RCC 7860 (cell line): ENCODE measurements around the gene USP8.
"Not testable (repeated sequence)": the region's sequence is repeated elsewhere in the genome, so short reads cannot be mapped to it uniquely, and the experiment has no call there.

Source experiments
- DNase-seq: peaks from one replicate; pipeline ENCODE4 v3.0.0-alpha.2; 2015; ENCODE audit warnings: low spot score
- FAIRE-seq: peaks from 2 replicates; lab custom pipeline; 2012; peaks lifted over from hg19 to GRCh38; lab: Jason Lieb, UNC

Gene USP8

GRCh38 chr15:50424066-50424890 lies at the start of gene USP8:
USP8 (plus strand) TSS chr15:50424405; CDS start chr15:50439074, 14,669 bp downstream.
- DNase-seq (peak; percentile 85), FAIRE-seq (peak; percentile 76)

- no peak for FAIRE-seq
- DNase-seq: no peak
Observed at GRCh38 chr15:50377867-50378751, 46.1 kb upstream of the USP8 start.

DNA sequence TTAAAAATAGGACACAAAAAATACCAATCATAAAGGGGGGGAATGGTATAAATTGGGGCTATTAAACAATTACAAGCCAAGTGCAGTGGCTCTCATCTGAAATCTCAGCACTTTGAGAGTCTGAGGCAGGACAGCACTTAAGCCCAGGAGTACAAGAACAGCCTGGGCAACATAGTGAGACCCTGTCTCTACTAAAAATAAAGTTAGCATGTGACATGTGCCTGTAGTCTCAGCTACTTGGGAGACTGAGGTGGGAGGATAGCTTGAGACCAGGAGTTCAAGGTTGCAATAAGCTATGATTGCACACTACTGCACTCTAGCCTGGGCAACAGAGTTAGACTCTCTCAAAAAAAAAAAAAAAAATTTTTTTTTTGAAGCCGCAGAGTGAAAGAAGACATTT lies 45.4 kb upstream of the USP8 start:
- FAIRE-seq: no peak

DNA sequence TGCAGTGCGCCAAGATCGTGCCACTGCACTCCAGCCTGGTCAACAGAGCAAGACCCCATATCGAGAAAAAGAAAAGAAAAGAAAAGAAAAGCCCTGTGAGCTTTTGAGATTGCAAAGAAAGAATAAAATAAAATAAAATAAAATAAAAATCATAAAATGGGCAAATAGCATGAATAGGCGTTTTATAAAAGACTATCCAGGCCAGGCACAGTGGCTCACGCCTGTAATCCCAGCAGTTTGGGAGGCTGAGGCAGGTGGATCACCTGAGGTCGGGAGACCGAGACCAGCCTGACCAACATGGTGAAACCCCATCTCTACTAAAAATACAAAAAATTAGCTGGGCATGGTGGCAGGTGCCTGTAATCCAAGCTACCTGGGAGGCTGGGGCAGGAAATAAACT lies 44.8 kb upstream of the USP8 start:
- FAIRE-seq, DNase-seq: not testable (repeated sequence)

More for the DNA sequence above, 45.4 kb upstream of the USP8 start:
- DNase-seq: no peak

- no peak for DNase-seq
- FAIRE-seq: no peak
Observed at GRCh38 chr15:50380089-50380488, 44.1 kb upstream of the USP8 start.

DNA sequence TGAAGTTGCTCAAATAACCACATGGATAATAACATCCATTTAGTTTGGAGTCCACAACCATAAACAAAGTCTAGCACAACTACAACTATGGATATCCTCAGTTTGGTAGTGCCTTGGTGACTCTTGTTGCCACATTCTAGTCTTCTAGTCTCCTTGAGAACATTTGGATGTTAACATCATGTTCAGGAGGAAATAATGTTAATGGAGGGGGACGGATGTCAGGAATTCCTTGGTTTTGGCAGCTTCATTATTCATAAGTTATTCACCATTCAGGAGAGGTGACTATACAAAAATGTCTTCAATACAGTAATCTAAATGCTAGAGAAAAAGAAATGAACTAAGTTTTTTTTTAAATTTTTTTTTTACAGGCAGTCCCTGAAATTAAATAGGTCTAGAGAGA lies 42.8 kb upstream of the USP8 start:
- DNase-seq: no peak
- no peak for FAIRE-seq

- FAIRE-seq, DNase-seq: not testable (repeated sequence)
Observed at GRCh38 chr15:50382408-50382807, 41.8 kb upstream of the USP8 start.

DNA sequence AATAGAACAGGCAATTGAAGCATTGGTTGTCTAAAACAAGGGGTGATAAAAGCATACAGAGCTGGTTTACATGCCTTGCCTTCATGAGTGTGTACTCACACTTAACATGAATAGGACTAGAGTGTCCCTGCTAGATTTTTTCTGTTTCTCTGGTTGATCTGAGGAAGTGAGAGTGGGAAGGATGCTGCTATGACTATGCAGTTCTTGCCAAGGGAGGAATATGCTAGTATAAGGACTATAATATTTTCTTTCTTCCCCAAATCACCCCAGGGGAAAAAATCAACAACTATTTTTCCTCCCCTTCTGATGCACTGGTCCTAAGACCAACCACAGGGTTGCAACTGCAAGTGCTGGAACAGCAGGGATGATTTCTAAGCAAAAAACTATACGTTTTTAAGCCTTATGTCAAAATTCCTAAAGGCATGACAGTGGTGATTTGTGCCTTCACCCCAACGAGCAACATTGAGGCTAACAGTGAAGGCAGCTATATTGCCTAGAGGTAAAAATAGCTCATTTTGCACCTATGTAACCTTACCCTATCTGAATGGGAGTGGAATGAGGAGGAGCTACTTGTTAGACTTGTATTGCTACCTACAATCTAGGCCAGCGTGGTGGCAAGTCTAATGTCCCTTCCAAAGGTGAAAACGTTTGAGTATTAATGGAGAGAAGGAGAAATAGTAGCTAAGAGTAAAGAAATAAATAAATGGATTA lies 33.5 kb upstream of the USP8 start:
- no peak for FAIRE-seq

GRCh38 chr15:50391561-50391960 lies 32.6 kb upstream of the USP8 start:
- not testable (repeated sequence) for FAIRE-seq, DNase-seq

More for the DNA sequence above, 33.5 kb upstream of the USP8 start:
- DNase-seq: no peak

- DNase-seq (no peak), FAIRE-seq (no peak)
Observed at GRCh38 chr15:50411870-50412269, 12.3 kb upstream of the USP8 start.

GRCh38 chr15:50414624-50415023 lies 9.6 kb upstream of the USP8 start:
- DNase-seq: no peak
- no peak for FAIRE-seq

GRCh38 chr15:50415752-50416404 lies 8.3 kb upstream of the USP8 start:
- no peak for FAIRE-seq

DNA sequence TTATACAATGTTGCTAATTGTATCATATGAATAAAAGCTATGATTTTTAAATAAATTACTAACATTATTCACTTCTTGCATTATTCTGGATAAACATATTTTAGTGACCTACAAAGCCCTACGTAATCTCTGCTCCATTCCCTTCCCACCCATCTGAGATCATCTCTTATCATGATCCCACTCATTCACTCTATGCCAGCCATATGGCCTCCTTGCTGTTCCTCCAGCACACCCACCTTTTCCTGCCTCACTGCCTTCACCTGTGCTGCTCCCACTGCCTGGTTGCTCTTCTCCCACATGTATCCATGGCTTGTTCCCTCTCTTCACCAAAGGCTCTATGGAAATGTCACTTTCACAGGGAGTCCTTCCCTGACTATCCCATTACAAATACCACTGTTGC lies 7.3 kb upstream of the USP8 start:
- FAIRE-seq (no peak), DNase-seq (no peak)

More at GRCh38 chr15:50415752-50416404, 8.3 kb upstream of the USP8 start:
- DNase-seq: no peak

DNA sequence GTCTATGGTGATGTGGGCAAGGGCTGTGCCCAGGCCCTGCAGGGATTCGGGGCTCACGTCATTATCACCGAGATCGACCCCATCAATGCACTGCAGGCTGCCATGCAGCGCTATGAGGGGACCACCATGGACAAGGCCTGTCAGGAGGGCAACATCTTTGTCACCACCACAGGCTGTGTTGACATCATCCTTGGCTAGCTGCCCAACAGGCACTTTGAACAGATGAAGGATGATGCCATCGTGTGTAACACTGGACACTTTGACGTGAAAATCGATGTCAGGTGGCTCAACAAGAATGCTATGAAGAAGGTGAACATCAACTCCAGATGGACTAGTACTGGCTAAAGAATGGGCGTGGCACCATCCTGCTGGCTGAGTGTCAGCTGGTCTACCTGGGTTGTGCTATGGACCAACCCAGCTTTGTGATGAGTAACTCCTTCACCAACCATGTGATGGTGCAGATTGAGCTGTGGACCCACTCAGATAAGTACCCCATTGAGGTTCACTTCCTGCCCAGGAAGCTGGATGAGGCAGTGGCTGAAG lies 6.1 kb upstream of the USP8 start:
- DNase-seq (no peak), FAIRE-seq (no peak)

DNA sequence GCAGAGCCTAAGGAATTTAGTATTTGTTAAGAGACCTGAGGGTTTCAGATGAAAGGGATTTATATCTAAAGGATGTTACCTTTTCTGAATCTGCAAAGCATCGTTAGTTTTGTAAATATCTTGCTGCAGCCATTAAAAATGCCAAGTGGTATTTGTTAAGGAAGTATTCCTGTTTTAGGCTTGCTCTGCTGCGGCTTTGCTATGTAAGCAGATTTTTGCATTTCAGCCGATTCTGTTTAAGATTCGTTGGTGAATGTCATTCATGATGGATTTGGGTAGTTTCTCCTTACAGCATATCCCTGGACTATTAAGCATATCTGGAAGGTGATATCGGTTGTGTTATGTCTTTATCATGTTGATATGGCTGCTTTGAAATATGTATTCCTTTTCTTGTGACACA lies 1.0 kb downstream of the USP8 start:
- FAIRE-seq (no peak), DNase-seq (no peak)

DNA sequence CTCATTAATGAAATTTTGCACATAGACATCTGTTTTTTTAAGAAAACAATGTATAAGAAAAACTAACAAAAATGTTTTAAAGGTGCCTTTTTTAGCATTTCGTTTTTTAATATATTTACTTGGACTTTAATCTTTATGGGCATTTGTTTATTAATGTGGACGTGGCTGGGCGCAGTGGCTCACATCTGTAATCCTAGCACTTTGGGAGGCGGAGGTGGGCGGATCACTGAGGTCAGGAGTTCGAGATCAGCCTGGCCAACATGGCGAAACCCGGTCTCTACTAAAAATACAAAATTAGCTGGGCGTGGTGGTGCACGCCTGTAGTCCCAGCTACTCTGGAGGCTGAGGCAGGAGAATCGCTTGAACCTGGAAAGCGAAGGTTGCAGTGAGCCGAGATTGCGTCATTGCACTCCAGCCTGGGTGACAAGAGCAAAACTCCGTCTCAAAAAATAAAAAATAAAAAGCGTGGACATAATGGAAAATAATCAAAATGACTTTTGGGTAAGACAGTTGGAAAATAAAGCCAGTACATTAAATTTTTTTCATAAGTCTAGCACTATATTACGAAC lies 1.6 kb downstream of the USP8 start:
- not testable (repeated sequence) for DNase-seq, FAIRE-seq

DNA sequence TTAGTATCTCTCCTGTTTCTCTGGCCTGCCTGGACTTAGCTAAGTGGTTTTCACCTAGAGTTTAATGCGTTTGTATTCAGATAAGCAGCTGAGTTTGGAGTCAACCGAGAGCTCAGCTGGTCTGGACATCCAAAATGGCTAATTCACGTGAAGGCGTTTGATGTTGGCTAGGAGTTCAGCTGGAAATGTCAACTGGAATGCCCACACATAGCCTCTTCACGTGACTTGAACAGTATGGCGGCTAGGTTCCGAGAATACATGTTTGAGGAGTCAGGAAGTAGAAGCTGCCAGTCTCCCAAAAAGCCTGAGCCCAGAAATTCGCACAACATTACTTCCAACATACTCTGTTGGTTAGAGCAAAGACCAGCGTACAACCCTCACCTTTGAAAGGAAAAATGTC lies 2.2 kb downstream of the USP8 start:
- no peak for FAIRE-seq
- DNase-seq: no peak

- DNase-seq: no peak
- no peak for FAIRE-seq
Observed at GRCh38 chr15:50431204-50431603, 7.0 kb downstream of the USP8 start.

GRCh38 chr15:50432230-50432629 lies 8.0 kb downstream of the USP8 start:
- DNase-seq (no peak), FAIRE-seq (no peak)

DNA sequence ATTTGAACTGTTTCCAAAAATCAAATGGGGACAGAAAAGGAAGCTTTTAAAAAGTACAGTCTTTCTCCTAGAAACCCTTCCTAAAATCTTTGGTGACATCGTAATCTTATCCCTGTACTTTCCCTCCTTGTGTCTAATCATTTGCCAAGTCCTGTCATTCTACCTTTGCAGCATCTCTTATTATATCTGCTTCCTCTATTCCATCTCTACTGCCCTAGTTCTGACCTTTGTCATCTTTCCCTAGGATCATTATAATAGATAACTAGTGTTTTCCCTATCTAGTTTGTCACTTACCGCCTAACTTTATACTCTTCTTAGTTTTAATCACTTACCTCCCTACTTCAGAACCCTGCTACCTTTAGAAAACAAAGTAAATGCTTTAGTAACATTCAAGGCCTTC lies 11.6 kb downstream of the USP8 start:
- DNase-seq (no peak), FAIRE-seq (no peak)
